ENCODE data around the gene ALK.

GRCh38 chr2:29187926-29188325, 733.5 kb downstream of the ALK start:
- TF ChIP-seq POLR2A (IDR thresholded peaks at IDR 0.05; ENCODE audit: extremely low read depth, insufficient read length) = no peak
- no peak for TF ChIP-seq CTCF (IDR thresholded peaks at IDR 0.05; ENCODE audit: low read depth, low read length)

Measured in NB4 (cell line).